ENCODE results near the gene C1QTNF6.

Gene C1QTNF6

DNA sequence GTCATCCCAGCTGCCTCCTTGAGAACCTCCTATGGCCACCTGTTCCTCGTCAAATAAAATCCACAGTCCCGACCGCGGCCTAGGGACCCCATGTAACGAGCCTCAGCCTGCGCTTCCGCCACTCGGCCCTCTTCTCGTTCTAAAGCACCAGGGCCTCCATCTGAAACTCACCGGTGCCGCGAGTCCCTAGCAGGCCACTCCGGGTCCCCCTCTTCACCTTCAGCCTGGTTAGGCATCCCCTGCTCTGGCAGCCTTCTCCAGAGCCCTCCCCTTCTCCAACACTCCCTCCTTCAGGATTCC, 26.6 kb upstream of the C1QTNF6 start (continued):
- TF ChIP-seq, protein P1, sequence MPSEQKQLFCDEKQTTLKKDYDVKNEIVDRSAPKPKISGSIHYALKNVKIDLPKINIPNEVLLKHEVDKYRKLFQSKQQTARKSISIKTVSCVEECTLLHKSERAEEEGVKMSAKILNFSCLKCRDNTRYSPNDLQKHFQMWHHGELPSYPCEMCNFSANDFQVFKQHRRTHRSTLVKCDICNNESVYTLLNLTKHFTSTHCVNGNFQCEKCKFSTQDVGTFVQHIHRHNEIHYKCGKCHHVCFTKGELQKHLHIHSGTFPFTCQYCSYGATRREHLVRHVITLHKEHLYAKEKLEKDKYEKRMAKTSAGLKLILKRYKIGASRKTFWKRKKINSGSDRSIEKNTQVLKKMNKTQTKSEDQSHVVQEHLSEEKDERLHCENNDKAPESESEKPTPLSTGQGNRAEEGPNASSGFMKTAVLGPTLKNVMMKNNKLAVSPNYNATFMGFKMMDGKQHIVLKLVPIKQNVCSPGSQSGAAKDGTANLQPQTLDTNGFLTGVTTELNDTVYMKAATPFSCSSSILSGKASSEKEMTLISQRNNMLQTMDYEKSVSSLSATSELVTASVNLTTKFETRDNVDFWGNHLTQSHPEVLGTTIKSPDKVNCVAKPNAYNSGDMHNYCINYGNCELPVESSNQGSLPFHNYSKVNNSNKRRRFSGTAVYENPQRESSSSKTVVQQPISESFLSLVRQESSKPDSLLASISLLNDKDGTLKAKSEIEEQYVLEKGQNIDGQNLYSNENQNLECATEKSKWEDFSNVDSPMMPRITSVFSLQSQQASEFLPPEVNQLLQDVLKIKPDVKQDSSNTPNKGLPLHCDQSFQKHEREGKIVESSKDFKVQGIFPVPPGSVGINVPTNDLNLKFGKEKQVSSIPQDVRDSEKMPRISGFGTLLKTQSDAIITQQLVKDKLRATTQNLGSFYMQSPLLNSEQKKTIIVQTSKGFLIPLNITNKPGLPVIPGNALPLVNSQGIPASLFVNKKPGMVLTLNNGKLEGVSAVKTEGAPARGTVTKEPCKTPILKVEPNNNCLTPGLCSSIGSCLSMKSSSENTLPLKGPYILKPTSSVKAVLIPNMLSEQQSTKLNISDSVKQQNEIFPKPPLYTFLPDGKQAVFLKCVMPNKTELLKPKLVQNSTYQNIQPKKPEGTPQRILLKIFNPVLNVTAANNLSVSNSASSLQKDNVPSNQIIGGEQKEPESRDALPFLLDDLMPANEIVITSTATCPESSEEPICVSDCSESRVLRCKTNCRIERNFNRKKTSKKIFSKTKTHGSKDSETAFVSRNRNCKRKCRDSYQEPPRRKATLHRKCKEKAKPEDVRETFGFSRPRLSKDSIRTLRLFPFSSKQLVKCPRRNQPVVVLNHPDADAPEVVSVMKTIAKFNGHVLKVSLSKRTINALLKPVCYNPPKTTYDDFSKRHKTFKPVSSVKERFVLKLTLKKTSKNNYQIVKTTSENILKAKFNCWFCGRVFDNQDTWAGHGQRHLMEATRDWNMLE (tag by site-specific recombination; conservative IDR thresholded peaks at IDR 0.05; ENCODE audit: low read depth), result no peak
- TF ChIP-seq ZNF776 (tag by site-specific recombination; IDR thresholded peaks at IDR 0.05; ENCODE audit: borderline replicate concordance) (no peak), ZNF248 (tag by site-specific recombination; IDR thresholded peaks at IDR 0.05) (no peak), ZNF837 (tag by site-specific recombination; IDR thresholded peaks at IDR 0.05) (no peak), ZNF548 (tag by site-specific recombination; IDR thresholded peaks at IDR 0.05) (no peak), ZNF549 (tag by site-specific recombination; IDR thresholded peaks at IDR 0.05) (no peak)
- TF ChIP-seq, protein P2, sequence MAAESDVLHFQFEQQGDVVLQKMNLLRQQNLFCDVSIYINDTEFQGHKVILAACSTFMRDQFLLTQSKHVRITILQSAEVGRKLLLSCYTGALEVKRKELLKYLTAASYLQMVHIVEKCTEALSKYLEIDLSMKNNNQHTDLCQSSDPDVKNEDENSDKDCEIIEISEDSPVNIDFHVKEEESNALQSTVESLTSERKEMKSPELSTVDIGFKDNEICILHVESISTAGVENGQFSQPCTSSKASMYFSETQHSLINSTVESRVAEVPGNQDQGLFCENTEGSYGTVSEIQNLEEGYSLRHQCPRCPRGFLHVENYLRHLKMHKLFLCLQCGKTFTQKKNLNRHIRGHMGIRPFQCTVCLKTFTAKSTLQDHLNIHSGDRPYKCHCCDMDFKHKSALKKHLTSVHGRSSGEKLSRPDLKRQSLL (tag by site-specific recombination; IDR thresholded peaks at IDR 0.05), result no peak
- TF ChIP-seq, protein P3, sequence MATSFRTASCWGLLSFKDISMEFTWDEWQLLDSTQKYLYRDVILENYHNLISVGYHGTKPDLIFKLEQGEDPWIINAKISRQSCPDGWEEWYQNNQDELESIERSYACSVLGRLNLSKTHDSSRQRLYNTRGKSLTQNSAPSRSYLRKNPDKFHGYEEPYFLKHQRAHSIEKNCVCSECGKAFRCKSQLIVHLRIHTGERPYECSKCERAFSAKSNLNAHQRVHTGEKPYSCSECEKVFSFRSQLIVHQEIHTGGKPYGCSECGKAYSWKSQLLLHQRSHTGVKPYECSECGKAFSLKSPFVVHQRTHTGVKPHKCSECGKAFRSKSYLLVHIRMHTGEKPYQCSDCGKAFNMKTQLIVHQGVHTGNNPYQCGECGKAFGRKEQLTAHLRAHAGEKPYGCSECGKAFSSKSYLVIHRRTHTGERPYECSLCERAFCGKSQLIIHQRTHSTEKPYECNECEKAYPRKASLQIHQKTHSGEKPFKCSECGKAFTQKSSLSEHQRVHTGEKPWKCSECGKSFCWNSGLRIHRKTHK (tag by site-specific recombination; IDR thresholded peaks at IDR 0.05), result no peak

DNA sequence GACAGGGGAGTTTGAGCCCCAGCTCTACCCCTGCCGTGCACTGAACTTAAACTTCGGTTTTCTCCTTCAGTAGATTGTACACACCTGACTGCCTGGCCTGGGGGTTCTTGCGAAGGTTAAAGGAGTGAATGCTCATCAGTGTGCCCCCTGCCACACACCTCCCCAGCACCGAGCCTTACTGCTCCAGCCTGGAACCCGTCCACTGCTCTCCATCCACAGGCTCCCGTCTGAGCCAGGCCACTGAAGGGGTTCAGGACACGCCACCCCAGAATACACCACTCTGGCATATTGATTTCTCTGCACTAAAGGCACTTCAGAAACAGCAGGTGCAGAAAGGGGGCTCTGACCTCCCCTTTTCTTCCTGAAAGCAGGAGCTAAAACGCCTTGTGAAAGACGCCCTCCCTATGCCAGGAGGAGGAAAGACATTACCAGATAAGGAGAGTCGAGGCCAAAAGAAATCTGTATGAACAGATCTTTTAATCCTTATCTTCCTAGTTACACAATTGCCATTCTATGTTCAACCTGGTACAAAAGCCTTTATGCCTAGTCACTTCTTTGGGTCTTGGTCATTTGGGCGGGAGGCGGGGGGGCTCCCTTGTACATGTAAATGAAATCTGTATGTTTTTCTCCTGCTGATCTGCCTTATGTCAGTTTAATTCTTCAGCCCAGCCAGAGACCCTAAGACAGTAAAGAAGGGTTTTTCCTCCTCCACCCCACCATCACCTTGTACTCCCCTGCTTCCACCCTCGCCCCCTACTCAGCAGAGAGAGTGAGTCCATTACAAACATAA, 26.1 kb upstream of the C1QTNF6 start:
- H3K4me1 ChIP-seq (ENCODE audit: control insufficient read depth, insufficient read depth, low read length), result no peaks in the 10 kb centered on the region
- CTCF ChIA-PET, result interaction anchor here (0.7 to 1.6 kb wide), 2 partner anchors 15 to 73 kb away, joined by 3 to 5 read pairs; no protein-coding TSS in a partner anchor
- POLR2A ChIA-PET, result no interaction called here

More for the DNA sequence above, 26.1 kb upstream of the C1QTNF6 start:
- H3K4me3 ChIP-seq (ENCODE audit: low read depth, low read length), result no peak overlapping the region
- H3K27ac ChIP-seq (ENCODE audit: extremely low read depth, low read depth, low read length), result no peak overlapping the region
- TF ChIP-seq, protein P4, sequence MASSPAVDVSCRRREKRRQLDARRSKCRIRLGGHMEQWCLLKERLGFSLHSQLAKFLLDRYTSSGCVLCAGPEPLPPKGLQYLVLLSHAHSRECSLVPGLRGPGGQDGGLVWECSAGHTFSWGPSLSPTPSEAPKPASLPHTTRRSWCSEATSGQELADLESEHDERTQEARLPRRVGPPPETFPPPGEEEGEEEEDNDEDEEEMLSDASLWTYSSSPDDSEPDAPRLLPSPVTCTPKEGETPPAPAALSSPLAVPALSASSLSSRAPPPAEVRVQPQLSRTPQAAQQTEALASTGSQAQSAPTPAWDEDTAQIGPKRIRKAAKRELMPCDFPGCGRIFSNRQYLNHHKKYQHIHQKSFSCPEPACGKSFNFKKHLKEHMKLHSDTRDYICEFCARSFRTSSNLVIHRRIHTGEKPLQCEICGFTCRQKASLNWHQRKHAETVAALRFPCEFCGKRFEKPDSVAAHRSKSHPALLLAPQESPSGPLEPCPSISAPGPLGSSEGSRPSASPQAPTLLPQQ (tag by site-specific recombination; IDR thresholded peaks at IDR 0.05), result no peak
- TF ChIP-seq ZNF423 (tag by site-specific recombination; IDR thresholded peaks at IDR 0.05) (no peak), ZNF558 (tag by site-specific recombination; IDR thresholded peaks at IDR 0.05) (no peak), ZNF174 (tag by site-specific recombination; IDR thresholded peaks at IDR 0.05) (no peak), ZBTB17 (tag by site-specific recombination; IDR thresholded peaks at IDR 0.05) (no peak), ZFHX2 (tag by site-specific recombination; conservative IDR thresholded peaks at IDR 0.05) (no peak), YY2 (tag by site-specific recombination; IDR thresholded peaks at IDR 0.05) (no peak), ZNF404 (tag by site-specific recombination; IDR thresholded peaks at IDR 0.05) (no peak)
- TF ChIP-seq, protein P5, sequence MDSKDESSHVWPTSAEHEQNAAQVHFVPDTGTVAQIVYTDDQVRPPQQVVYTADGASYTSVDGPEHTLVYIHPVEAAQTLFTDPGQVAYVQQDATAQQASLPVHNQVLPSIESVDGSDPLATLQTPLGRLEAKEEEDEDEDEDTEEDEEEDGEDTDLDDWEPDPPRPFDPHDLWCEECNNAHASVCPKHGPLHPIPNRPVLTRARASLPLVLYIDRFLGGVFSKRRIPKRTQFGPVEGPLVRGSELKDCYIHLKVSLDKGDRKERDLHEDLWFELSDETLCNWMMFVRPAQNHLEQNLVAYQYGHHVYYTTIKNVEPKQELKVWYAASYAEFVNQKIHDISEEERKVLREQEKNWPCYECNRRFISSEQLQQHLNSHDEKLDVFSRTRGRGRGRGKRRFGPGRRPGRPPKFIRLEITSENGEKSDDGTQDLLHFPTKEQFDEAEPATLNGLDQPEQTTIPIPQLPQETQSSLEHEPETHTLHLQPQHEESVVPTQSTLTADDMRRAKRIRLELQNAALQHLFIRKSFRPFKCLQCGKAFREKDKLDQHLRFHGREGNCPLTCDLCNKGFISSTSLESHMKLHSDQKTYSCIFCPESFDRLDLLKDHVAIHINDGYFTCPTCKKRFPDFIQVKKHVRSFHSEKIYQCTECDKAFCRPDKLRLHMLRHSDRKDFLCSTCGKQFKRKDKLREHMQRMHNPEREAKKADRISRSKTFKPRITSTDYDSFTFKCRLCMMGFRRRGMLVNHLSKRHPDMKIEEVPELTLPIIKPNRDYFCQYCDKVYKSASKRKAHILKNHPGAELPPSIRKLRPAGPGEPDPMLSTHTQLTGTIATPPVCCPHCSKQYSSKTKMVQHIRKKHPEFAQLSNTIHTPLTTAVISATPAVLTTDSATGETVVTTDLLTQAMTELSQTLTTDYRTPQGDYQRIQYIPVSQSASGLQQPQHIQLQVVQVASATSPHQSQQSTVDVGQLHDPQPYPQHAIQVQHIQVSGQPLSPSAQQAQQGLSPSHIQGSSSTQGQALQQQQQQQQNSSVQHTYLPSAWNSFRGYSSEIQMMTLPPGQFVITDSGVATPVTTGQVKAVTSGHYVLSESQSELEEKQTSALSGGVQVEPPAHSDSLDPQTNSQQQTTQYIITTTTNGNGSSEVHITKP (tag by site-specific recombination; IDR thresholded peaks at IDR 0.05), result peak; percentile 98
- H3K36me3 ChIP-seq (ENCODE audit: control insufficient read depth in 2 of 2, insufficient read depth in 1 of 2, low read length in 2 of 2), result no peaks in the 10 kb centered on the region
- H3K9me3 ChIP-seq (ENCODE audit: control insufficient read depth, insufficient read depth, low read depth, low read length), result no peaks in the 10 kb centered on the region
